Astrocyte of the spinal cord (primary cell): ENCODE results near the gene CDK14.

Experiments
- DNase-seq: peaks from one replicate; pipeline ENCODE4 v3.0.0; 2011; ENCODE audit warnings: low read depth, low spot score
- H3K4me3 ChIP-seq: 2 replicates; pipeline ENCODE4 v1.5.1; 2011; ENCODE audit warnings: low read depth, mild to moderate bottlenecking, low read length, moderate library complexity
- in situ Hi-C: cut with HindIII; loops from 2 replicates; pipeline ENCODE4 v1.10.0; 2017; ENCODE audit warnings: low sequenced_read_pairs
- TF ChIP-seq, protein P1 (sequence below): IDR thresholded peaks from 2 replicates; pipeline ENCODE4 v1.5.1; 2012; ENCODE audit warnings: low read depth, mild to moderate bottlenecking, low read length, inconsistent platforms

CDK14 gene

GRCh38 chr7:90642978-90643377 is 46.9 kb downstream of the CDK14 start:
- in situ Hi-C loops = no loop called here
- TF ChIP-seq, protein P1, sequence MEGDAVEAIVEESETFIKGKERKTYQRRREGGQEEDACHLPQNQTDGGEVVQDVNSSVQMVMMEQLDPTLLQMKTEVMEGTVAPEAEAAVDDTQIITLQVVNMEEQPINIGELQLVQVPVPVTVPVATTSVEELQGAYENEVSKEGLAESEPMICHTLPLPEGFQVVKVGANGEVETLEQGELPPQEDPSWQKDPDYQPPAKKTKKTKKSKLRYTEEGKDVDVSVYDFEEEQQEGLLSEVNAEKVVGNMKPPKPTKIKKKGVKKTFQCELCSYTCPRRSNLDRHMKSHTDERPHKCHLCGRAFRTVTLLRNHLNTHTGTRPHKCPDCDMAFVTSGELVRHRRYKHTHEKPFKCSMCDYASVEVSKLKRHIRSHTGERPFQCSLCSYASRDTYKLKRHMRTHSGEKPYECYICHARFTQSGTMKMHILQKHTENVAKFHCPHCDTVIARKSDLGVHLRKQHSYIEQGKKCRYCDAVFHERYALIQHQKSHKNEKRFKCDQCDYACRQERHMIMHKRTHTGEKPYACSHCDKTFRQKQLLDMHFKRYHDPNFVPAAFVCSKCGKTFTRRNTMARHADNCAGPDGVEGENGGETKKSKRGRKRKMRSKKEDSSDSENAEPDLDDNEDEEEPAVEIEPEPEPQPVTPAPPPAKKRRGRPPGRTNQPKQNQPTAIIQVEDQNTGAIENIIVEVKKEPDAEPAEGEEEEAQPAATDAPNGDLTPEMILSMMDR = no peak
- no peak overlapping the region for H3K4me3 ChIP-seq
- no peak for DNase-seq

DNA sequence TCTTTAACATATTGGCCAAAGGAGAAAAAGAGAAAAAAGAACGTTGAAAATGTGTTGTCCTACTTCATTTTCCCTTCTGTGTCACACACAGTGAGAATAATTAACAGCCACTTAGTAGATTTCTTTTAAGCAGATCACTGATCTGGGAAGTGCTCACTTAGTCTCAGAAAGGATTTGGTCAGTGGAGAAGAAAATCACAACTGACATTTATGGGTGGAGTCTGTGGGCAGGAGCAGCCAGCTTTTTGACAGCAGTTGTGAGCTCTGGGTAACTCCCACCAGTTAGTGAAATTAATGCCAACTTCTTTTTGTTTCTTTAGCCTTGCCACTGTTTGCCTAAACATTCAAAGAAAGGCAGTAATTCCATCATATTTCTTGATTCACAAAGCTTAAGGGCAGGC is 49.7 kb downstream of the CDK14 start:
- no peak for DNase-seq
- in situ Hi-C loops = no loop called here
- H3K4me3 ChIP-seq = no peak overlapping the region
- TF ChIP-seq, protein P1 = no peak

- DNase-seq = no peak
- in situ Hi-C loops = no loop called here
- TF ChIP-seq, protein P1 = no peak
- no peak overlapping the region for H3K4me3 ChIP-seq
Observed at GRCh38 chr7:90648107-90648506, 52.0 kb downstream of the CDK14 start.

GRCh38 chr7:90648834-90649233 is 52.7 kb downstream of the CDK14 start:
- peak; percentile 80 for DNase-seq
- no peak overlapping the region for H3K4me3 ChIP-seq
- TF ChIP-seq, protein P1 = no peak

GRCh38 chr7:90654718-90655427 is 58.8 kb downstream of the CDK14 start:
- in situ Hi-C loops = no loop called here
- no peak overlapping the region for H3K4me3 ChIP-seq
- TF ChIP-seq, protein P1 = no peak
- DNase-seq = no peak

More at GRCh38 chr7:90648834-90649233, 52.7 kb downstream of the CDK14 start:
- in situ Hi-C loops = no loop called here

- TF ChIP-seq, protein P1 = no peak
- in situ Hi-C loops = no loop called here
- peak; percentile 95 for DNase-seq
- no peak overlapping the region for H3K4me3 ChIP-seq
Observed at GRCh38 chr7:90655566-90655965, 59.4 kb downstream of the CDK14 start.

DNA sequence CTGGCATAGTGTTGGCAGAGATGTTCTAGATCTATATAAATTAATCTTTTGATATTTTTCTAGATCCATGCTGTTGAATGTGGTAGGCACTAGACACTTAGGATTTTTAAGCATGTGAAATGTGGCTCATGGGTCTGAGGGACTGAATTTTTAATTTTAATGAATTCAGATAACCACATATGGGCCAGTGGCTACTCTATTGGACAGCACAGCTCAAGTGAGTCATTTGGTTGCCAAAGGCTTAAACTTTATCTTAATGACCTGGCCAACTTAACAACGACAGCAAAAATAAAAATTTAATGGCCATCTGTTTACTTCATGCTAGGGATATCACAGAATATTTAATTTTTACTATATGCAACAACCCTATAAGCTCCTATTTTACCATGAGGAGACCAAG is 61.4 kb downstream of the CDK14 start:
- DNase-seq = peak; percentile 40
- TF ChIP-seq, protein P1 = no peak
- in situ Hi-C loops = no loop called here
- no peak overlapping the region for H3K4me3 ChIP-seq
